PC-3 (cell line): ENCODE measurements around the gene MTMR6. TPM values are rescaled to one million over a fixed set of nuclear protein-coding genes. Genes with fewer than 3 reads are reported as not detected.

Experiments used
- ATAC-seq: fragments of 200-7000 bp; cut with Tn5 transposase; 2 replicates; pipeline ENCODE4 v1.9.1; 2020; ENCODE audit warnings: mild to moderate bottlenecking, moderate library complexity
- BruUV-seq: library from RNA; stranded (reverse); fragments of 400-500 nt; replicated peaks from 2 replicates; lab custom pipeline; 2021; lab: Mats Ljungman, UMichigan
- CTCF ChIA-PET: fragments of 300-600 bp; sonication (Branson Sonifier 250); formaldehyde crosslinking; loops from one replicate; lab custom pipeline; 2022; ENCODE audit warnings: antibody characterized with exemption; lab: Charles Lee
- POLR2A ChIA-PET: fragments of 300-600 bp; sonication (Branson Sonifier 250); formaldehyde crosslinking; loops from one replicate; lab custom pipeline; 2022; ENCODE audit warnings: antibody characterized with exemption; ENCODE audit not compliant: unreplicated experiment; lab: Charles Lee
- DNase-seq: peaks from one replicate; pipeline ENCODE4 v3.0.0-alpha.2; 2015
- H2AFZ ChIP-seq: fragments of 300-600 bp; sonication (generic); 2 replicates; pipeline ENCODE4 v1.6.0; 2016; ENCODE audit warnings: antibody characterized with exemption, low read length
- H3F3A ChIP-seq: fragments of 300-600 bp; sonication (generic); one replicate; pipeline ENCODE4 v1.6.0; 2017; ENCODE audit warnings: antibody characterized with exemption, low read length, control low read depth, mild to moderate bottlenecking; ENCODE audit not compliant: unreplicated experiment
- H3K27ac ChIP-seq: fragments of 300-600 bp; sonication (generic); 2 replicates; pipeline ENCODE4 v1.5.1; 2016; ENCODE audit warnings: mild to moderate bottlenecking, low read length
- H3K27me3 ChIP-seq: fragments of 300-600 bp; sonication (generic); 2 replicates; pipeline ENCODE4 v1.6.1; 2016; ENCODE audit warnings: low read length, mixed read lengths
- H3K36me3 ChIP-seq: fragments of 300-600 bp; sonication (generic); 2 replicates; pipeline ENCODE4 v1.6.1; 2016; ENCODE audit warnings: low read depth, mixed run types, low read length, mixed read lengths
- H3K4me1 ChIP-seq: fragments of 300-600 bp; sonication (generic); 2 replicates; pipeline ENCODE4 v1.5.1; 2016; ENCODE audit warnings: low read length; ENCODE audit not compliant: insufficient read depth
- H3K4me2 ChIP-seq: fragments of 300-600 bp; sonication (generic); 2 replicates; pipeline ENCODE4 v1.6.0; 2016; ENCODE audit warnings: low read length
- H3K4me3 ChIP-seq: fragments of 300-600 bp; sonication (generic); 2 replicates; pipeline ENCODE4 v1.5.1; 2016; ENCODE audit warnings: mild to moderate bottlenecking, low read length, mixed read lengths
- H3K79me2 ChIP-seq: fragments of 300-600 bp; sonication (generic); 2 replicates; pipeline ENCODE4 v1.6.1; 2017; ENCODE audit warnings: low read length, mixed read lengths
- H3K9ac ChIP-seq: fragments of 300-600 bp; sonication (generic); 2 replicates; pipeline ENCODE4 v1.6.0; 2016; ENCODE audit warnings: mild to moderate bottlenecking, low read length
- H3K9me2 ChIP-seq: fragments of 300-600 bp; sonication (generic); replicated peaks from 2 replicates; pipeline ENCODE4 v1.6.1; 2016; ENCODE audit warnings: mixed run types, low read length, mixed read lengths
- H3K9me3 ChIP-seq: fragments of 300-600 bp; sonication (generic); 2 replicates; pipeline ENCODE4 v1.6.1; 2016; ENCODE audit warnings: low read length, mixed read lengths
- H4K20me1 ChIP-seq: fragments of 300-600 bp; sonication (generic); 2 replicates; pipeline ENCODE4 v1.6.1; 2016; ENCODE audit warnings: low read length, mixed read lengths
- EZH2 ChIP-seq: fragments of 300-600 bp; sonication (generic); IDR thresholded peaks from one replicate; pipeline ENCODE4 v1.6.1; 2017; ENCODE audit warnings: antibody characterized with exemption, mild to moderate bottlenecking, low read length; ENCODE audit not compliant: unreplicated experiment
- EZH2phosphoT487 ChIP-seq: fragments of 300-600 bp; sonication (generic); IDR thresholded peaks from 2 replicates; pipeline ENCODE4 v1.6.1; 2018; ENCODE audit warnings: mild to moderate bottlenecking, antibody characterized with exemption, low read length, borderline replicate concordance
- intact Hi-C: fragments of 100-400 bp; cut with micrococcal nuclease; formaldehyde crosslinking; loops from 2 replicates; pipeline ENCODE4 v1.9.0; 2023
- total RNA-seq: library from RNA; depleted of rRNA; stranded (reverse); fragments of >200 nt; gene quantifications from 2 replicates; pipeline ENCODE4 v1.2.3, GENCODE V29; 2014
- TF ChIP-seq, protein P1 (sequence below): fragments of 300-600 bp; sonication (generic); conservative IDR thresholded peaks from 2 replicates; pipeline ENCODE4 v1.5.1; 2017; ENCODE audit warnings: antibody characterized with exemption, low read depth, mild to moderate bottlenecking, low read length

MTMR6 gene
- total RNA-seq, 1 experiment from 2014 or later, result 10.5 TPM

DNA sequence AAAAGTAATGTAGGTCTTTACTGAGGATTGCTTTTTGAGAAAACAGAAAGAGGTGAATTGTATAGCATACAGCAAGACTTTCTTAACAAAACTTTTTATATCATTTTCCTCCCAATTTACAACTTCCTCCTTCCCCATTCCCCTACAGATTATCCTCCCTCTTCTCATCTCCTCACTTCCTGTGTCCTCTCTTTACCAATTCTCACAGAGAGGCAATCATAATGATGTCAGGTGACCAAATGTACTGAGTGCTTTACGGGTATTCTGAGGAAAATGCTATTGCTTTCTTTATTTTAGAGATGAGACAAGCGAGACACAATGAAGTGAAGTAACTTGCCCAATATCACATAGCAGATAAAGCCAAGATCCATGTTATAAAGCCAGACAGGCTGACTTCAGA, 1.7 kb upstream of the MTMR6 start:
- ChIA-PET POLR2A (no interaction called here), CTCF (no interaction called here)
- Histone ChIP-seq H3K9me2 (no peaks in the 10 kb centered on the region), H3K4me2 (no peak overlapping the region), H3K9ac (no peak overlapping the region), H4K20me1 (no peaks in the 10 kb centered on the region), H3K4me3 (no peak overlapping the region), H3K27ac (no peak overlapping the region), H3K27me3 (no peaks in the 10 kb centered on the region), H3K79me2 (peaks cover 31% of the 10 kb centered on the region), H3K9me3 (no peaks in the 10 kb centered on the region), H3K36me3 (no peaks in the 10 kb centered on the region), H3K4me1 (peaks cover 9% of the 10 kb centered on the region), H2AFZ (peak overlapping the region; percentile 57), H3F3A (no peaks in the 10 kb centered on the region)
- intact Hi-C loops, result loop anchor here (5.0 kb wide), 1 partner anchor 37 kb away; no protein-coding TSS in a partner anchor
- TF ChIP-seq EZH2 (no peak), EZH2phosphoT487 (no peak)
- TF ChIP-seq, protein P1, sequence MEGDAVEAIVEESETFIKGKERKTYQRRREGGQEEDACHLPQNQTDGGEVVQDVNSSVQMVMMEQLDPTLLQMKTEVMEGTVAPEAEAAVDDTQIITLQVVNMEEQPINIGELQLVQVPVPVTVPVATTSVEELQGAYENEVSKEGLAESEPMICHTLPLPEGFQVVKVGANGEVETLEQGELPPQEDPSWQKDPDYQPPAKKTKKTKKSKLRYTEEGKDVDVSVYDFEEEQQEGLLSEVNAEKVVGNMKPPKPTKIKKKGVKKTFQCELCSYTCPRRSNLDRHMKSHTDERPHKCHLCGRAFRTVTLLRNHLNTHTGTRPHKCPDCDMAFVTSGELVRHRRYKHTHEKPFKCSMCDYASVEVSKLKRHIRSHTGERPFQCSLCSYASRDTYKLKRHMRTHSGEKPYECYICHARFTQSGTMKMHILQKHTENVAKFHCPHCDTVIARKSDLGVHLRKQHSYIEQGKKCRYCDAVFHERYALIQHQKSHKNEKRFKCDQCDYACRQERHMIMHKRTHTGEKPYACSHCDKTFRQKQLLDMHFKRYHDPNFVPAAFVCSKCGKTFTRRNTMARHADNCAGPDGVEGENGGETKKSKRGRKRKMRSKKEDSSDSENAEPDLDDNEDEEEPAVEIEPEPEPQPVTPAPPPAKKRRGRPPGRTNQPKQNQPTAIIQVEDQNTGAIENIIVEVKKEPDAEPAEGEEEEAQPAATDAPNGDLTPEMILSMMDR, result no peak
- BruUV-seq, result no TSS peak
- DNase-seq, result no peak
- ATAC-seq, result no peak

DNA sequence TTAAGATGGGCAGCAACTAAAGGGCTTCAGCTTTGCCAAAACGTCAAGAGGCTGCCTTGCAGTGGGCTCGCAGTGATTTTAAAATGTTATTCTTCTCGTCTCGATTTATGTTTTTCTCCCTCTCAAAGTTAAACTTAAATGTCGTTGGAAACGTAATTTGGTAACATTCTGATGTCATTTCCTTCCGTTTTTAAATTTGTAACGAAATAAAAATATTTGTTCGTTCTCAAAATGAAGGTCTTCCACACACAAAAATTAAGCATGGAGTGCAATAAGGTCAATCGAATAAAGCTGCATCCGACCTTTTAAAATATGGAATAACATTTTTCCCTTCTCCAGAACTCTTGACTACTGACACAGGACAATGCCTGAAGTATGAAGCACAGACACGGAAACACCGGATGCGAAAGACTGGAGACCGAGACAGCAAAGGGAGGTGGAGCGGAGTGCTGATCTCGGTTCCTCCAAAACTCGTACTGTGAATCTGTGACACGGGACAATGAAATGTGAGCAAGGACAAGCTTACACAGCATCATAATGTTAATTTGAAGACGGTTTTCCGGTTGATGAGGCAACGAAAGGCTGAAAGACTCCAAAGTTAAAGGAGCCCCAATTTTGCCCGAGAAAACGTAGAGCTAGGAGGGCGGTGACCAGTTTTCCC, 850 bp downstream of the MTMR6 start:
- peak; percentile 53 for ATAC-seq
- Histone ChIP-seq H3K9ac (peak overlapping the region; percentile 83), H3K27me3 (no peaks in the 10 kb centered on the region), H3K79me2 (peaks cover 53% of the 10 kb centered on the region), H3K27ac (peak overlapping the region; percentile 35), H3K4me3 (peak overlapping the region; percentile 94), H3K9me2 (no peaks in the 10 kb centered on the region), H4K20me1 (no peaks in the 10 kb centered on the region), H2AFZ (peak overlapping the region; percentile 96), H3K9me3 (no peaks in the 10 kb centered on the region), H3F3A (no peaks in the 10 kb centered on the region), H3K4me2 (peak overlapping the region; percentile 79), H3K36me3 (no peaks in the 10 kb centered on the region), H3K4me1 (peaks cover 9% of the 10 kb centered on the region)
- intact Hi-C loops, result loop anchor here (5.0 kb wide), 1 partner anchor 34 kb away; no protein-coding TSS in a partner anchor
- POLR2A ChIA-PET, result no interaction called here
- peak; percentile 56 for DNase-seq
- TF ChIP-seq EZH2phosphoT487 (no peak), EZH2 (no peak)
- TF ChIP-seq, protein P1, result no peak
- BruUV-seq, result TSS peak; percentile 69
- CTCF ChIA-PET, result no interaction called here

DNA sequence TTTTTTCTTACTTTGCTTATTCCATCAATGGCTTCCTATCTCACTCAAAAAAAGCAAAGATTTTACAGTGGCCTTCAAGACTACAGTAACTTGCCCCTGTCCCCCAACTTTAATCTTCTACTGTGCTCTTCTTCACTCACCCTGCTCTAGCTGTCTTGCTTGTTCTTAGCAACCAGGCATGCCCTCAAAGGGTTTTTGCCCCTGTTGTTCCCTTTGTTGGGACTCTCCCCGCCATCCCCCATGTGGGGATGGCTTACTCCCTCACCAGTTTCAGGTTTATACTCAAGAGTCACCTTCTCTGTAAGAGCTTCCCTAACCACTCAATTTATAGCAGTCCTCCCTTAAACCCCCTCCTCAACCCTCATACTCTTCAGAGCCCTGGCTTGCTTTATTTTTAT, 5.4 kb downstream of the MTMR6 start:
- Histone ChIP-seq H4K20me1 (peaks cover 3% of the 10 kb centered on the region; the same call in 1 of the 2 replicates), H3F3A (no peaks in the 10 kb centered on the region), H3K4me2 (no peak overlapping the region), H3K79me2 (peaks cover 76% of the 10 kb centered on the region), H2AFZ (no peak overlapping the region), H3K4me1 (peaks cover 8% of the 10 kb centered on the region), H3K4me3 (no peak overlapping the region), H3K9me3 (no peaks in the 10 kb centered on the region), H3K27ac (no peak overlapping the region), H3K9ac (no peak overlapping the region), H3K36me3 (no peaks in the 10 kb centered on the region), H3K9me2 (no peaks in the 10 kb centered on the region), H3K27me3 (no peaks in the 10 kb centered on the region)
- no peak for TF ChIP-seq EZH2phosphoT487
- TF ChIP-seq, protein P1, result no peak
- no peak for TF ChIP-seq EZH2
- ChIA-PET POLR2A (no interaction called here), CTCF (interaction anchor here (0.5 kb wide), 1 partner anchor 1925 kb away, joined by 4 read pairs; no protein-coding TSS in a partner anchor)
- ATAC-seq (no peak), DNase-seq (no peak)
- BruUV-seq, result no TSS peak
- intact Hi-C loops, result no loop called here
